ENCODE measurements around the gene LOXL3.
"Not testable (repeated sequence)": the region's sequence is repeated elsewhere in the genome, so short reads cannot be mapped to it uniquely, and the experiment has no call there.

The LOXL3 gene

DNA sequence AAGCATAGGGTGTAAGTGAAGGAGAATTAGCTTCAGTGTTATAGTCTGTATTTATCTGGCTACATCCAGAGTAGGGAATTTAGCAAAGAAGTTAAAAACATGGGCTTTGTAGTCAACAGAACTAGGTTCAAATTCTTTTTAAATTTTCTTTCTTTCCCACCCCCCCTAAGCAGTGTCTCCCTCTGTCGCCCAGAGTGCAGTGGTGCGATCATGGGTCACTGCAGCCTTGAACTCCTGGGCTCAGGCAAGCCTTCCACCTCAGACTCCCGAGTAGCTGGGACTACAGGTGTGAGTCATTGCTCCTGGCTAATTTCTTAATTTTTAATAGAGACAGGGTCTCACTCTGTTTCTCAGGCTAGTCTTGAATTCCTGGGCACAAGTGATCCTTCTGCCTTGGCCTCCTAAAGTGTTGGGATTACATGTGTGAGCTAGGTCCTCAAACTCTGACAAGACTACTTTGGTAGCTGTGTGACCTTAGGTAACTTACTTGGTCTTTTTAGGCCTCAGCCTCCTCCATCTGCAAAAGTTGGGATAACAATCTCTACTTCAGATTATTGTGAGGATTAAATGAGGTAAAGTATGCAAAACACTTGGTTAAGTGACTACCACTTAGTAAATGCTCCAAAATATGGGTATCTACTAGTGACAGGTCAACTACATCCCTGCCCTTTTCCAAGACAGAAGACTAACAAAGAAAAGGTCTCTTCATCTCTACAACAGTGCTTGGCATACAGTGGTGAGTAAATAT, 18.6 kb upstream of the LOXL3 start:
- no peak for DNase-seq (ENCODE audit: low read depth)

DNA sequence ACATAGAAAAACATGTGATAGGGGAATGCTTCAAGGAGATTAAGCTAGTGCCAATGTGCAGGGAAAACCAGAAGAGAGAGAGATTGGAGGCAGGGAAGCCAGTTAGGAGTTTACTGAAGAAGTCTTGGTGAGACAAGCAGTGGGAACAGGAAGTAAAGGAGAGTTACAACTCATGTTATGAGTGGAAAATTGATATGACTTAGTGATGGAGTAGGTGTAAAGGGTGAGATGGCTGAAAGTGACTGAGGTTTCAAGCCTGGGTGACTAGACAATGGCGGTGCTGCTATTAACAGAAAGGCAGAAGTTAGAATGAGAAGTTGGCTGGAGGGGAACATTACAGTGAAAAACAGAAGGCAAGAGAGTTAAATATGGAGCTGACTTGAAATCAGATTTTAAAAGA, 17.3 kb upstream of the LOXL3 start:
- no peak for DNase-seq (ENCODE audit: low read depth)

DNA sequence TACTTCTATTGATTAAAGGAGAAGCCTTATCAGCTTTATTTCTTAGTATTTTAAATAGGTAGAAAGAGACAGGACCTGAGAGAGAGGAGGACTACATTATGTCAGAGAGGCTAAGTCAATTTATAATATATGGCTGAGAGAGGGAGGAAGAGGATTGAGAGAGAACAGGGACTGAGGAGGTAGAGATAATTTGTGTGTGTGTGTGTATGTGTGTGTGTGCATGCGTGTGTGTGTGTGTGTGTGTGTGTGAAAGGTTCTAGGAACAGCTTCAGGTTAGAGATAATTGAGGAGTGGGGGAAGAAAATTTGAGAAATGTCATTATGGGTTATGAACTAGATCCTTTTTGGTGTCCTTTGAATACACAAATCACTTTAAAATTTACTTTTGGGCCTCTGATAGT, 15.9 kb upstream of the LOXL3 start:
- no peak for DNase-seq (ENCODE audit: low read depth)

DNA sequence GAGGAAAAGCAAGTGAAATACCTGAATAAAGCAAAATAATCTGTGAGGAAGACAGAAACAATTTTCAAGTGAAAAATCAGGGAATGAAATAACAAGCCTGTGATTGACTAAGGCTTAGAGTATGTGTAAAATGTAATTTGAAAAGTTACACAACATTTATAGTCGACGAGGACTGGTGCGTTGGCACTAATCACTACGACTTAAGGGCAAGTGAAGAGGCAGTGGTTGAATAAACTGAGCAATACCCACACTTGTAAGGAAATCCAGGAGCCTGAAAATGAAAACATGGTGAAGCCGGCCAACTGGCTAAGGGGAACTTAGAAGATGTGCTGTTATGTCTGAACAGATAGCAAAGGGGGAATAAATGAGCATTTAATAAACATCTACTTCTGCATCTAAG, 14.1 kb upstream of the LOXL3 start:
- peak; percentile 72 for DNase-seq (ENCODE audit: low read depth)

DNA sequence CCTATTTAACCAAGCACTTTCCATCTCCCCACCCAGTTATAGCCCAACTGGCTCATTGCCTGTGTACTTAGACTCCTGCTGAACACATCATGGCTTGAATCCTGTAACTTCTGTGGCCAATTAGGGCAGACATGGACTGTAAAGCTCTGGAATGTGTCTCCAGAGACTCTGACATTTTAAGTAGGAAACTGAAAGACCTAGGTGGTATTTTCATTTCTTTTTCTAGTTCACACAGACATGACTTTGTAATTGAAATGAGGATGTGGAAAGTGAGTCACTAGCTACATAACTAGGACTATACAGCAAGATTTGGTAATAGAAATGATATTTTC, 13.0 kb upstream of the LOXL3 start:
- DNase-seq (ENCODE audit: low read depth) = peak; percentile 60

DNA sequence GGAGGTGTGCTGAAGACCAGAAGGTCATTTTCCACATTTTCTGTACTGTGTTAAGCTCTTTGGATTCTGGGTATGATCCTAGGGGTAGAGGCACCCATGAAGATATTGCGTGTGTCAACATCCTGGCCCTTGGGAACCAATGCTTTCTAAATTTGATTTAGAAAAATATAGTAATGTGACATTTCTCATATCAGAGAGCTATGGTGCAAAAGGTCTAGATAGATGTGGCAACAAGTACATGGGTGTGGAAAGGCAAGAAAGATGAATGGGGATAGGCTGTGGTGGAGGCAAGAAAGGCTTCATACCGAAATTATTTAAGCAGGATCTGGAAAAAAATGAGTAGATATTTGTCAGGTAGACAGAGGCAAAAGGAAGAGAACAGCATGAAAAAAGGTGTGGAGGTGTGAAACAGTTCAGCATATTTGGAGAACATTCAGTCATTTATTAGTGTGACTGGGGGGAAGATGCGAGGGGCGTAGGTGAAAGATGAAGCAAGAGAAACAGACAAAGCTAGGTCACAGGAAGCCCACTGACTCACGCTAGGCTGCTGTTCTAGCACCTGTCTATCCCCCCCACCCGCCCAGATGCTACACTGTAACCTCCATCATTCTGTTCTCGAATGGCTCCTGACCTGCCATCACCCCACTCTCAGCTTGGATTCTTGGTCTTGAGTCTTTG, 12.5 kb upstream of the LOXL3 start:
- no peak for DNase-seq (ENCODE audit: low read depth)

DNA sequence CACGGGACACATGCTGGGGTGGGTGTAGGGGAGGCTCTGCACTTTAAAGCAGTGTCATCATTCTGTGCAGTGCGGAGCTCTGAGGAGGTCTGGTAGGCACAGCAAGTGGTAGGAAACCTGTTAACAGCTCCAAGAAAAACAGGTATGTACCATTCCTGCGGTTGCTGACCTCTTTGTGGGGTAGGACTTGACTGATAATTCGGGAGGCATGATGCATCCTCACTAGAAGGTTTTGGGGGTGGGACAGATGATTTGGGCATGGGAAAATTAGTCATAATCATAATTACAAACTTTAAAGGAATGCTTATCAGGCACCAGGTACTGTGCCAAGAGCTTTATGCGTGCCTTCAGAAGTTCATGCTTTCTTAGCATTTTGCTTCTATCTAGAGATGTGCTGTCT, 10.5 kb upstream of the LOXL3 start:
- no peak for DNase-seq (ENCODE audit: low read depth)

DNA sequence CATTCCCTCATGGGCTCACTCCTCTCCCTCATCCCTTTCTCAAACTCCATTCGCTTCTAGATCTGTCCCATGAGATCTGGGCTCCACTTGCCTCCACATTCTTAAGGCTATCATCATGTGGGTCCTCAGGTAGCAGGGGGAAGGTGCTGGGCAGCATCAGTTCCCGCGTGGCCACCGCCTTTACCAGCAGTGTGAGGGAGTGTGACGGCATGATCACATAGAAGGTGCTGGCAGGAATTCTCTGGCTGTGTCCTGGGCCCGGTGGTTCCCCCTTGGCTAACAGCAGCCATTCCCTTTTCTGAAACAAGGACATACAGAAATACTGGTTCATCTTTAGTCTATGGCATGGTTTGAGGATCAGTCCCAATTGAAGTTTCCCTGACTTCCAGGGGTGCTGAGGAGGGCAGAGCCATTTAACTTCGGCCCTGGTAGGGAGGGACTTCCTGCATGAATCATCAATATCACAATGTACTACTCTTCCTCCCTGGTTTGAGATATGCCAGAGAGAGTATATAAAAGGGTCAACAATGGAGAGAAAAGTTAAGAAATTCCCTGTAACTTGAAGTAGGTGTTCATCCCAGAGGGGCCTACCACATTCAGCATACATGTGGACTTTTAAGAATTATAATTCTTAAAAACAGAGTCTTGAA, 8.5 kb upstream of the LOXL3 start:
- no peak for DNase-seq (ENCODE audit: low read depth)

DNA sequence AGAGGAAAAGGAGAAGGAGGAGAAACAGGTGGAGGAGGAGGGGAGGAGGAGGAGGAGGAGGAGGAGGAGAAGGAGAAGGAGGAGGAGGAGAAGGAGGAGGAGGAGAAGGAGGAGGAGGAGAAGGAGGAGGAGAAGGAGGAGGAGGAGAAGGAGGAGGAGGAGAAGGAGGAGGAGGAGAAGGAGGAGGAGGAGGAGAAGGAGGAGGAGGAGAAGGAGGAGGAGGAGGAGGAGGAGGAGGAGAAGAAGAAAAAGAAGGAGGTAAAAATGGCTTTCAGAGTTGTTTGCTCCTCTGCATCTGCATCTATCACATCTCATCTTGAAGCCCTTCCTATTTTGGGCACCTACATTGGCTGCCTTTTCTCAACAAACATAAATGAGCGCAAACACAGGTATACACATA, 7.3 kb upstream of the LOXL3 start:
- not testable (repeated sequence) for DNase-seq (ENCODE audit: low read depth)

DNA sequence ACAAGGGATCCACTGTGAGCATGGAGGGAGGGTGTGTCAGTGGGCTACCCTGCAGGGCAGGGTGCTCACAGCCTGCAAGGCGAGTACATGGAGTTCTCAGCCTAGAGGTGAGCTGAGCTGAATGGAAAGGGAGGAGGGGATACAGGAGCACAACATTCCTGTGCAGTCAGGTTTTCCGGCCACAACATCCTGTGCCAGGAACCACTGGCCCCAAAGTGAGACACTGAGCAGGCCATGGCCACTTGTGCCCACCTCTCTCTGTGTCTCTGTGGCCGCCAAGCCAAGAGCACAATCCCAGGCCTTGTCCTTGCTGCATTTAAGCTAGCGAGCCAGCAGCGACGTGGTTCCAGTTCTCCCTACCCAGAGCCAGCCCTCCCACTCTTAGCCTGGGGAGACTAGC, 6.8 kb upstream of the LOXL3 start:
- DNase-seq (ENCODE audit: low read depth) = no peak

DNA sequence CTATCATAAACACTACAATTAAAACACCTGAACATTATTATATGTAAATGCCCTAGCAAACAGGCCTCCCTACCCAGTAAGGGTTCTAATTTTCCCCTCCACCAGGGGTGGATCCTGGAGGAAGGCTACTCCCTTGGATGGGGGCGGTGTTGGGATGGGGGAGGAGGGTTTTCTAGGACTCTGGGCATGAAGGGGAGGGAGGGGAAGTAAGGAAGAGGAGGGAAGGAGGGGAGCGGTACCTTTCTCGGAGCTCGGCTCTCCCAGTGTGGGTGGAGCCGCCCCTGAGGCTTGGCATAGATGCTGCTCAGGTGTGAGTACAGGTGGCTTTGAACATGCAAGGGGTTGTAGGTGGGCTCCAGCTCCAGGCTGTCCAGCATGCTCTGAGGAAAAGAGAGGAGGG, 6.2 kb upstream of the LOXL3 start:
- DNase-seq (ENCODE audit: low read depth) = no peak

DNA sequence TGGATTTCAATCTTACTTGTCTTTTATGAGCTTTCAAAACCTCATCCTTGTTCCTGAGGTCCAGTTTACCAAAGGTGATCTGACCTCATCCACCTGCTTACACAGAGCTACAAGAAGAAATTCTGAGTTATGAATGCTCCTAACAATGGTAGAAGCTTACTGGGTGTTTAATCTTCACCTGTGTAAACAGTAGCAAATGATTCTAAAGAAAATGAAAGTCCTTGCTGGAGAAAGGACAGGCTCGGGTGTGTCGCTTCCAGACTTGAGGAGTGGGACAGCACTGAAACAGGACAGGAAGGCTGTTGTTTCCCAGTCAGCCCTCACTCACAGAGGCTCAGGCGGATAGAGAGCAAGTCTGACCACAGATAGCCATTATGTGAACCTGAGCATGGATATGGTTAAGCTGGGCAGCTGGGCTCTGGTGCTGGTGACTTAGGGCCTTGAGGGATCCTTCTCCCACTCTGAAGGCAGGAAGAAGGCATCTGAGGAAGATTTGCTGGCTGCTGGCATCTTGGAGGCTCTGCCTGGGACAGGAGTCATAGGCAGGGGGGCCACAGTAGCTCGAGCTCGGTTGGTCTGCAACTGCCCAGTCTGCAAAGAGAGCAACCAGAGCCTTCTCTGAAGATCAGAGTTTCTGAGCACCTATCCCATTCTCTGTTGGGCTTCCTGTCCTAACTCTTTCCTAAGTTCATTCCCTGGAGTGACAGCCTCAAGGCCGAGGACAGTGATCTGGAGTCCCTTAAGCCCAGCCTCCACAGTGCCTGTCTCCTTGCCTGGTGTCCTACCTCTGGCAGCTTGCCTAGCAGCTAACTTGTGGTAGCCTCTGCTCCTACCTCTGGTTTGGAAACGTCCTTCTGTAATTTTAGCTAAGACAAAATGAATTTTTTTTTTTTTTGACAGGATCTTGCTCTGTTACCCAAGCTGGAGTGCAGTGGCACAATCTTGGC, 4.8 kb upstream of the LOXL3 start:
- no peak for DNase-seq (ENCODE audit: low read depth)

DNA sequence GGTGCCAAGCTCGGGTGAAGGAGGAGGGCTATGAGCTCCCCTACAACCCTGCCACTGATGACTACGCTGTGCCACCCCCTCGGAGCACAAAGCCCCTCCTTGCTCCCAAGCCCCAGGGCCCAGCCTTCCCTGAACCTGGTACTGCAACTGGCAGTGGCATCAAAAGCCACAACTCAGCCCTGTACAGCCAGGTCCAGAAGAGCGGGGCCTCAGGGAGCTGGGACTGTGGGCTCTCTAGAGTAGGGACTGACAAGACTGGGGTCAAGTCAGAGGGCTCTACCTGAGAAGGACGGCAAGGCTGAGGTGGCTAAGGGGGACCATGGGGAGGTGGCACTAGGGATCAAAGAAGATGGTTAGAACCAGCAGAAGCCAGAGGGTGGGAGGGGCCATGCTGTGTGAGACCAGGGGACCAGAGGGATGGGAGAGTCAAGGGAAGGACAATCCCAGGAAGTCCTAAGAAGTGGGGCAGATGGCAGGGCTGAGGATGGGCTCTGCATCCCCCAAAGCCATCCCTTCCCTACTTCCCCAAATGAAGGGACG, 3.2 kb upstream of the LOXL3 start:
- DNase-seq (ENCODE audit: low read depth) = no peak

DNA sequence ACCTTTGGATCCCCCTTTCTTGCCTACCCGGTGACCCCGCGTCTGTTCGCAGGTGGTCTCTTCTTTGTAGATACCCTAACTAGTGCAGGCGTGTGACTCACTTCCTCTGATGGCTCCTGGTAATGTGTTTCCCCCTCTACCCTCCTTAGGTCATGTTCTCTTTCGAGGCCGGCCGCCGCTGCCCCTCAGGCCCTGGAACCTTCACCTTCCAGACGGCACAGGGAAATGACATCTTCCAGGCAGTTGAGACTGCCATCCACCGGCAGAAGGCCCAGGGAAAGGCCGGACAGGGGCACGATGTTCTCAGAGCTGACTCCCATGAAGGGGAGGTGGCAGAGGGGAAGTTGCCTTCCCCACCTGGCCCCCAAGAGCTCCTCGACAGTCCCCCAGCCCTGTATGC, 2.4 kb upstream of the LOXL3 start:
- DNase-seq (ENCODE audit: low read depth) = no peak

DNA sequence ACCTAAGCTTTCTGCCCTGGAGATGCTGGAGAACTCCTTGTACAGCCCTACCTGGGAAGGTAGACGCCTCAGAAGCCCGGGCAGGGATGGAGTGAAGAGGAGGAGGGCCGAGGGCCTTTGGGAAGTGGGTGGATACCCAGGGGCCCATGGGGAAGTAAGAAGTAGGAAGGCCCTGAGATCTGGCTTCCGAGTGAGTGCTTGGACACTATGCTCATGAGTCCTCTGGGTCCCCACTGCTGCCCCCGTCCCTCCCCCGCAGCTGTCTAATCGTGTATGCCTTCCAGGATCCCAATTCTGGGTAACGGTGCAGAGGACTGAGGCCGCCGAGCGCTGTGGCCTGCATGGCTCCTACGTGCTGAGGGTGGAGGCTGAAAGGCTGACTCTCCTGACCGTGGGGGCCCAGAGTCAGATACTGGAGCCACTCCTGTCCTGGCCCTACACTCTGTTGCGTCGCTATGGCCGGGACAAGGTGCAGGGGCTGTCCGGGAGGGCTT, 1.9 kb upstream of the LOXL3 start:
- no peak for DNase-seq (ENCODE audit: low read depth)

DNA sequence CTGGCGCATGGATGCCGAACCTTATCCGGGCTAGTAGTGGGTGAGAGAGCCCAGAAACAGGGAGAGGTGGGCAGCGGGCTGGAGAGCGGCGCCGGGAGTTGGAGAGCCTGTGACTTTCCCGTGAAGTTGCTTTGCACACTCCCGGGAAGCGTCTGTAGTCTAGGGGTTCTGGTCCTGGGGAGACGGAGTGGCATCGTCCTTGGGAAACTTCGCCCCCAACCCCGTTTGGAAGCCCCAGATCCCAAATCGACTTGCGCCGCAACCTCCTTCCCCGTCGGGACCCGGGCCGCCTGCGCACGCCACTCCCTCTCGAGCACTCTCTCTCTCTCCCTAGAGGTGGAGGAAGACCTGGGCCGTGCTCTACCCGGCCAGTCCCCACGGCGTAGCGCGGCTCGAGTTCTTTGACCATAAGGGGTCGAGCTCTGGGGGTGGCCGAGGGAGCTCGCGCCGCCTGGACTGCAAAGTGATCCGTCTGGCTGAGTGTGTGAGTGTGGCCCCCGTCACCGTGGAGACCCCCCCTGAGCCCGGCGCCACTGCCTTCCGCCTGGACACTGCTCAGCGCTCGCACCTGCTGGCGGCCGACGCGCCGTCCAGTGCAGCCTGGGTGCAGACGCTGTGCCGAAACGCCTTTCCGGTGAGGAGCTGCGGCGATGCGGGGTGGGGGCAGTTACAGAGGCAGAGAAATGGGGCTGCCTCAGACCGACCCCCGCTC, 1.2 kb upstream of the LOXL3 start:
- no peak for DNase-seq (ENCODE audit: low read depth)

DNA sequence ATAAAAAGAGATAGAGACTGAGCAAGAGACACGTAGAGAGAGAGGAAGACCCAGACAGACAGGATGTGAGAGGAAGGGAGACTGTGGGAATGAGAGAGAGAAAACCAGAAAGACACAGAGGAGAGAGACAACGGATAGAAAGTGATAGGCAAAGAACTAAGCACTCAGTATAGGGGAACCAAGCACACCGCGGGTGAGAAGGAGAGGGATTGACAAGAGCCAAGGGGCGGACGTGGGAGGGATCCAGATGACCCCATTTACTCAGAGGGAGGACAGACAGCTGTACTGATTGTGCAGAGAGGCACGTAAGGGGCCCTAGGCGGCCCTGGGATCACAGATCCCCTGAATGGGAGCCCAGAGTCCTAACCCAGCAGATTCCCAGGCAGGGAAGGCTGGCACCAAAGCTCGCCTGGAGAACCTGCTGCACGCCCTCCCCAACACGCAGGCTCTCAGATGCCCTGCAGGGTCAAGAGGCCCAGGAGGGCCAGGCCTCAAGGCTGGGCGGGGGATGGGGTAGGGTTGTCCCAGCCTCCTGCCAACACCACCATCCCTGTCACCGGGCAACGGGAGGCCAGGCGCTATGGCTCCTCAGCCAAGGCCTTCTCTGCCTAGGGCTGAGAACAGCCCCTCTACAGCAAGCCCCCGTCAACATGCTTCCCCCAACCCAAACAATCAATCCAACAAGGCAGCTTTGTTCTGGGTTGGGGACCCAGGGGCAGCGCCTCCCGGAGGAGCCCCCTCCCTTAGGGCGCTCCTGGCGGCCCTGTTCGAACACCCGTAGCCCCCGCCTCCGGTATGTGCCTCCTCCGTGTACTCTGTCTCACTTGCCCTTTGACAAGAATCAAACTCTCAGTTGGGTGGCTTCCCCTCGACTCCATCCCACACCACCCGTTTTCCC, 579 bp downstream of the LOXL3 start:
- DNase-seq (ENCODE audit: low read depth) = no peak

DNA sequence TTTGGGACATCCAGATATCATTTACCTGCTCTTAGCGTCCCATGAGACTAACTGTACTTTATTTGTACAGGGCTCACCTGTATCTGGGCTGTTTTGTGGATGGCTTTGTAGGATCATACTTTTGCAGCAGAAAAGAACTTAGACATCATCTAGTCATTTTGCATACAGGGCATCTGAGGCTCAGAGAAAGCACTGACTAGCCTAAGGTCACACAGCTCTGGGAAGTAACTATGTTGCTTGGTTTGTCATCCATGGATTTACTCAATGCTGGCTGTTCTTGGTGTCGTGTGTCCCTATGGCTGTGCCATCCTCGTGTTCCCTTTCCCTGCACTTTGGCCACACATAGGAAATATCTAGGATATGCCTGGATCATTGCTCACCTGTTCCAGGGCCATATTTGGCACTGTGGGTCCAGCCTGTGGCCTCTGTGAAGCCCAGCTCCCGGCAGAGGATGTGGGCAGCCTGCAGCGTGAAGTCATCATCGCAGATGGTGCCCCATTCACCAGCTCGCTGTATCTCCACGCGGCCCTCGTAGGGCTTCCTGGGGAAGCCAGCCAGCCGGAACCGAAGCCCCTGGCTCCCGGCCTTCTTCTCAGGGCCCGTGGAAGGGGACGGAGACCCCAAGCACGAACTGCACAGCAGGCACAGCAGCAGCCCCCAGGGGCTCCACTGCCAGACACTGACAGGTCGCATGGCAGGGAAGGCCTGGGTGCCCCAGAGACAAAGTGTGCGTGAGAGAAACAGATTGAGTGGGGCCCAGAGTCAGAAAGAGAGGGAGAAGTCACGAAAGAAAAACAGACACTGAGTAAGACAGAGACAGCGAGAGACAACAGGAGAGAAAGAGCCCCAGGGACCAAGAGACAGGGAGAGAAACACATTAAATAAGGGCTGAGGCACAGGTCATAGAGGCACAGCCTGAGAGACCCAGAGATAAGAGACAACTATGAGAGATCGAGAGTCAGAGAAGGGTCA, 1.5 kb downstream of the LOXL3 start:
- no peak for DNase-seq (ENCODE audit: low read depth)

DNA sequence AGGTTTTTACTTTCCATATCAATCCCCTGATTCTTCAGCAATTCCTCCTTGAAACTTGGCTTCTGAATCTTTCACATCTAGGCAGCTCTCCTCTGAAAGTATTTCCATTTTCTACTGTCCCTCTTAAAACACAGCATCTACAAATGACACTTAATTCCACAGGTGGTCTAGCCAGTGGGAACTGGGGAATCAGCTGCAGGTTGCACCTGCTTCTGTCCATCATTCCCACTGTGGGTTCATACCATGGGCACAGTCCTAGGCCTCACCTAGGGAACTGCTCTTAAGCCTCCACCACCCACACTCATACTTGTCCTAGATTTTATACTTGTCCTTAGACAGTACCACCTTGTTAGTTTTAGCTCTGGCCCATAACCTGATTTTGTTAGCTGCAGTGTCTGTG, 2.2 kb downstream of the LOXL3 start:
- no peak for DNase-seq (ENCODE audit: low read depth)

All from non-pigmented ciliary epithelial cell (primary cell).